Activated naive CD4-positive, alpha-beta T cell treated with anti-CD3 and anti-CD28 coated beads, Interleukin-2, amount 10 ng/mL, durations not matched to agents 7 days and 5 days (primary cell): ENCODE measurements around the gene CCDC148.

ENCODE experiments used
- CTCF ChIA-PET: fragments of 350-600 bp; sonication (Branson Sonifier 250); formaldehyde crosslinking; loops from one replicate; lab custom pipeline; 2021; ENCODE audit warnings: antibody characterized with exemption; lab: Charles Lee
- DNase-seq: peaks from one replicate; pipeline ENCODE4 v3.0.0-alpha.2; 2020
- H3K27ac Mint-ChIP-seq: one replicate; pipeline ENCODE4 v1.8.0; 2021; ENCODE audit warnings: mild to moderate bottlenecking, moderate library complexity, mixed read lengths
- H3K27me3 Mint-ChIP-seq: one replicate; pipeline ENCODE4 v1.8.0; 2021; ENCODE audit warnings: mild to moderate bottlenecking, mixed read lengths
- H3K36me3 Mint-ChIP-seq: one replicate; pipeline ENCODE4 v1.8.0; 2021; ENCODE audit warnings: mixed read lengths
- H3K4me1 Mint-ChIP-seq: one replicate; pipeline ENCODE4 v1.8.0; 2021; ENCODE audit warnings: mixed read lengths
- H3K4me3 Mint-ChIP-seq: one replicate; pipeline ENCODE4 v1.8.0; 2021; ENCODE audit warnings: mild to moderate bottlenecking, moderate library complexity, mixed read lengths
- H3K9me3 Mint-ChIP-seq: one replicate; pipeline ENCODE4 v1.8.0; 2021; ENCODE audit warnings: mixed read lengths

Gene CCDC148

DNA sequence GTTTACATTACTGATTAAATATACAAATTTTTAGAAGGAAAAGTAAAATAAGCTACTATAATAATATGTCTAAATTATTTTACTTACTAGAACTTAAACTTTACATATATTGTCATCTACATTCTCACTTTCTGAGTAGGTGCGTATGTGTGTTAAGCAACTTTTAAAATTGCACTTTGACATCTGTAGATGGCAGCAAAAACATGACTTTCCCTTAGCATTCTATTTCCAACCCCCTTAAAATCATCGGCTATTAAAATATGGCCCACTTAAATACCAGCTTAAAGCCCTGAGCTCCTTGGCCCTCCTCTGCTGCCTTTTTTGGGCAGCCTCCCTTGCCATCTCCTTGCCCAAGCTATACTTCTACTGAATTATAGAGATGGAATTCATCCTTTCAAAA is 276.9 kb downstream of the CCDC148 start:
- H3K27ac Mint-ChIP-seq: no peak overlapping the region
- no peaks in the 10 kb centered on the region for H3K36me3 Mint-ChIP-seq
- H3K9me3 Mint-ChIP-seq: no peaks in the 10 kb centered on the region
- CTCF ChIA-PET: interaction anchor here (0.6 to 2.8 kb wide), 11 partner anchors 8 to 877 kb away, joined by 3 to 41 read pairs (median 4); partner anchors contain the start of genes CCDC148 and PKP4
- H3K4me1 Mint-ChIP-seq: no peaks in the 10 kb centered on the region
- DNase-seq: no peak
- H3K4me3 Mint-ChIP-seq: no peak overlapping the region
- peaks cover 20% of the 10 kb centered on the region for H3K27me3 Mint-ChIP-seq

- Mint-ChIP-seq H3K4me1 (no peaks in the 10 kb centered on the region), H3K27me3 (peaks cover 20% of the 10 kb centered on the region), H3K4me3 (no peak overlapping the region), H3K27ac (no peak overlapping the region), H3K9me3 (no peaks in the 10 kb centered on the region), H3K36me3 (no peaks in the 10 kb centered on the region)
- no peak for DNase-seq
- CTCF ChIA-PET: interaction anchor here (0.9 to 2.8 kb wide), 4 partner anchors 567 to 591 kb away, joined by 3 to 41 read pairs (median 4); no protein-coding TSS in a partner anchor
These were observed 277.9 kb downstream of the CCDC148 start for GRCh38 chr2:158178646-158179045.

GRCh38 chr2:158174956-158175355 is 281.6 kb downstream of the CCDC148 start:
- no peak overlapping the region for H3K27ac Mint-ChIP-seq
- DNase-seq: no peak
- no peaks in the 10 kb centered on the region for H3K36me3 Mint-ChIP-seq
- CTCF ChIA-PET: interaction anchor here (1.2 kb wide), 1 partner anchor 571 kb away, joined by 3 read pairs; no protein-coding TSS in a partner anchor
- no peak overlapping the region for H3K4me3 Mint-ChIP-seq
- peaks cover 5% of the 10 kb centered on the region for H3K27me3 Mint-ChIP-seq
- no peaks in the 10 kb centered on the region for H3K9me3 Mint-ChIP-seq
- no peaks in the 10 kb centered on the region for H3K4me1 Mint-ChIP-seq

DNA sequence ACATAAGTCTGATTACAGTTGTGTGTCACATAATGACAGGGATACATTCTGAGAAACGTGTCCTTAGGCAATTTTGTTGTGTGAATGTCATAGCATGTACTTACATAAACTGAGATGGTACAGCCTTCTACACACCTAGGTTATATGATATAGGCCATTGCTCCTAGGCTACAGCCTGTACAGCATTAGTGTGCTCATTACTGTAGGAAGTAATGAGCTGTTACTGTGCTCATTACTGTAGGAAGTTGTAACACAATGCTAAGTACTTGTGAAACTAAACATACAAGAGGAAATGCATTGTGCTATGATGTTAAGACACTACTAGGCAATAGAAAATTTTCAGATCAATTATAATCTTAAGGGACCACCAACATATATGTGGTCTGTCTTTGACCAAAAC is 282.1 kb downstream of the CCDC148 start:
- H3K27ac Mint-ChIP-seq: no peak overlapping the region
- CTCF ChIA-PET: interaction anchor here (1.2 kb wide), 1 partner anchor 571 kb away, joined by 3 read pairs; no protein-coding TSS in a partner anchor
- H3K4me3 Mint-ChIP-seq: no peak overlapping the region
- H3K9me3 Mint-ChIP-seq: no peaks in the 10 kb centered on the region
- peaks cover 5% of the 10 kb centered on the region for H3K27me3 Mint-ChIP-seq
- no peak for DNase-seq
- no peaks in the 10 kb centered on the region for H3K36me3 Mint-ChIP-seq
- H3K4me1 Mint-ChIP-seq: no peaks in the 10 kb centered on the region

DNA sequence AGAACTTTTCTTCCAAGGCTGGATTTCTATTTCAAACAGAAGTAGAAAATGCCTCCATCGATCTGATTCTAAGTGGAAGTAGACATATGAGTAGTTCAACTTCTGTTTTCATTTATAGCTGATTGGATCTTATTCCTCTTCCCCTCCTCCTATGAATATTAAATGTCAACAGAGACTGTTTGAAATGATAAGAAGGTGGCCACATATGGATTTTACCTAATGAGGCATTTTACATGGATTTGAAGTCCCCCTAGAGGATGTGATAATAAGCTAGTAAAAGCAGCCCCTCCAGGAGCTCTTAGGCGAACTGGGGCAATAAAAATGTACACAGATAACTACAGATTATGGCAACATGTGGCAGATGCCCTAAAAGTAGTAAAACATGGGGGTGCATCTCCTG is 283.8 kb downstream of the CCDC148 start:
- CTCF ChIA-PET: interaction anchor here (1.3 kb wide), 1 partner anchor 581 kb away, joined by 3 read pairs; no protein-coding TSS in a partner anchor
- H3K4me3 Mint-ChIP-seq: no peak overlapping the region
- DNase-seq: no peak

DNA sequence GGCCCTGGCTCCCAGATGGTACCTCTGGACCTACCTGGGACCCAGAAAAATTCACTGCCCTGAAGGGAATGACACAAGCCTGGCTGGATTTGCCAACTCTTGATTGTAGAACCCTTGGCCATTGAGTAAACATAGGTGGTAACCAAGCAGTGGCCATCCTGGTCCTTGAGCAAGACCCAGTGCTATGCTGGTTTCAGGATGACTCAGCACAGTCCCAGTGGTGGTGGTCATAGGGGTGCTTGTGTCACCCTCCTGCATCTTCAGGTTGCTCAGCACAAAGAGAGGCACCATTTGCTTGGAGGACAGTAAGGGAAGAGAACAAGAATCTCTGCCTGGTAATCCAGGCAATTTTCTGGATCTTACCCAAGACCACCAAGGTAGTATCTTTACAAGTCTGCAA is 302.0 kb downstream of the CCDC148 start:
- DNase-seq: no peak
- CTCF ChIA-PET: no interaction called here
- Mint-ChIP-seq H3K4me3 (no peak overlapping the region), H3K4me1 (no peaks in the 10 kb centered on the region), H3K36me3 (no peaks in the 10 kb centered on the region), H3K9me3 (no peaks in the 10 kb centered on the region), H3K27me3 (peaks cover 3% of the 10 kb centered on the region), H3K27ac (no peak overlapping the region)

More for the DNA sequence above, 283.8 kb downstream of the CCDC148 start:
- no peak overlapping the region for H3K27ac Mint-ChIP-seq
- H3K9me3 Mint-ChIP-seq: no peaks in the 10 kb centered on the region
- H3K4me1 Mint-ChIP-seq: no peaks in the 10 kb centered on the region
- H3K27me3 Mint-ChIP-seq: peaks cover 10% of the 10 kb centered on the region
- H3K36me3 Mint-ChIP-seq: no peaks in the 10 kb centered on the region

DNA sequence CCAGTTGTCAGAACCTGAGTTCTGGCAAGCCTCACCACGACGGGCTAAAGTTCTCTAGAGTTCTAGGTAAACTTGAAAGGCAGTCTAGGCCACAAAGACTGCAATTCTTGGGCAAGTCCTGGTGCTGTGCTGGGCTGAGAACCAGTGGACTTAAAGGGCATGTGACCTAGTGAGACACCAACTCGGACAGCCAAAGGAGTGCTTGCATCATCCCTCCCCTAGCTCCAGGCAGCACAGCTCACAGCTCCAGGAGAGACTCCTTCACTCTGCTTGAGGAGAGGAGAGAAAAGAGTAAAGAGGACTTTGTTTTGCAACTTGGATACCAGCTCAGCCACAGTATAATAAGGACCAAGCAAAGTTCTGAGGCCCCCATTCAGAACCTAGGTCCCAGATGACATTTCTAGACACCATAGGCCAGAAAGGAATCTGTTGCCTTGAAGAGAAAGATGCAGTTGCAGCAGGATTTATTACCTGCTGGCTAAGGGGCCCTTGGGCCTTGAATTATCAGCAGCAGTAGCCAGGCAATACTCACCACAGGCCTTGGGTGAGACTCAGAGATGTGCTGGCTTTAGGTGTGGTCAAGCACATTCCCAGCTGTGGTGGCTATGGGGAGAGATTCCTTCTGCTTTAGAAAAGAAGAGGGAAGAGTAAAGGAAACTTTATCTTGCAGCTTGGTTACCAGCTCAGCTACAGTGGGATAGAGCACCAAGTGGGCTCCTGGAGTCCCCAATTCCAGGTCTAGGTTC is 303.1 kb downstream of the CCDC148 start:
- CTCF ChIA-PET: no interaction called here
- H3K4me3 Mint-ChIP-seq: no peak overlapping the region
- DNase-seq: no peak
- no peaks in the 10 kb centered on the region for H3K9me3 Mint-ChIP-seq
- H3K27me3 Mint-ChIP-seq: peaks cover 3% of the 10 kb centered on the region
- no peaks in the 10 kb centered on the region for H3K36me3 Mint-ChIP-seq
- no peaks in the 10 kb centered on the region for H3K4me1 Mint-ChIP-seq
- no peak overlapping the region for H3K27ac Mint-ChIP-seq

DNA sequence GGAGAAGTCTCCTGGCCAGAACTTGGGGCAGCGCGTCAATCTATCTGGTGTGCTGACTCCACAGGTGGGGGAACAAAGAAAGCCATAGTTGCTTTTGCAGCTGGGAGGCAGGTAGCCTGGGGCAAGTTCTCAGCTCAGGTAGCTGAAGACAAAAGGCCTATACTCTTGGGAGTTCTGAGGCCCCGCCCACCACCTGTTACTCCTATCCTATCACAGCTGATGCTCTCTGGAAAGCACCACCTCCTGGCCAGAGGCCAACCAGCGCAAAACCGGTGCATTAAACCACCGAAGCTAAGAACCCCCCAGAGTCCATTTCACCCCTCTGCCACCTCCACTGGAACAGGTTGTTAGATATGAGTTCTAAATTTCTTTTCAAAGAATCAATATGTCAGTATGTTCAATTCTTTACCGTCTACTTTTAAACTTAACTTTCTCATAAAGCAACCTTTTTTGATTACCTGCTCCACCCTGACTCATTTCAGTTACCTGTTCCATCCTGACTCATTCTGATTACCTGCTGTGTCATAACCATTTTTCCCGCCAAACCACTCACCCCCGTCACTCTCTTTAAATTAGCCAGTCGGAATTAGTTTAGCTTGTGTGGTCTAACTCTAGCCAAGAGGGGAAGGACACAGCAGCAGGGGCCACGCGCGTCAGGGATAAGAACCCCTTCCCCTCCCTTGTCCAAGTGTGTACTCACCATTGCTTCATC is 311.5 kb downstream of the CCDC148 start:
- H3K36me3 Mint-ChIP-seq: no peaks in the 10 kb centered on the region
- H3K4me1 Mint-ChIP-seq: no peaks in the 10 kb centered on the region
- no peak for DNase-seq
- no peak overlapping the region for H3K27ac Mint-ChIP-seq
- peaks cover 3% of the 10 kb centered on the region for H3K9me3 Mint-ChIP-seq
- H3K4me3 Mint-ChIP-seq: no peak overlapping the region
- no peaks in the 10 kb centered on the region for H3K27me3 Mint-ChIP-seq
- CTCF ChIA-PET: no interaction called here

DNA sequence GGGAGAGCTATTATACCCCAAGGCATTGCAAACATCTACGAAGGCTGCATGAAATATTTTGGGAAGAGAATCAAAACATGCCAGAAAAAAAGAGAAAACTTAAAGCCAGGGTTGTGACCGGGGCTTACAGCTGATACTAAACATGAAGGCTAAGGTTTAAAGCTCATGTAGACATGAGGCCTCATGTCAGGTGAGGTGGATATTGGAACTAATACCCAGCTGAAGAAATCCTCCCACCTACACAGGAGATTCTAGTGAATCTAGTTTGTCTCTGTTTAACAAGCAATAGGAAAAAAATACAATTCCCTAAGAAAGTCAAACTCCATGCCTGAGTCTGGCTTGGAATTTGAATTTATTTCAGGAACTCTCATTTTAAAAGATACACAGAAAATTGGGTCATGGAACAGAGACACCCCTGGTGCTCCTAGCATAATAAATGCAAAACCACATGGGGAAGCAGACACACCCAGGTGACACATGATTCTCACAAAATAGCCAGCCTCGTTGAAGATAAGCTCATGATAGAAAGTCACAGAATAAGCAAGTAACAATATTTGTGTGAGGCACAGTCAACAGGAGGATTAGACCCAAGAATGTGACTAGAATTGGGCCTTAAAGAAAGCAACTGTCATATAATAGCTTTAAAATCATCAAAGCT is 312.7 kb downstream of the CCDC148 start:
- no peaks in the 10 kb centered on the region for H3K27me3 Mint-ChIP-seq
- CTCF ChIA-PET: no interaction called here

DNA sequence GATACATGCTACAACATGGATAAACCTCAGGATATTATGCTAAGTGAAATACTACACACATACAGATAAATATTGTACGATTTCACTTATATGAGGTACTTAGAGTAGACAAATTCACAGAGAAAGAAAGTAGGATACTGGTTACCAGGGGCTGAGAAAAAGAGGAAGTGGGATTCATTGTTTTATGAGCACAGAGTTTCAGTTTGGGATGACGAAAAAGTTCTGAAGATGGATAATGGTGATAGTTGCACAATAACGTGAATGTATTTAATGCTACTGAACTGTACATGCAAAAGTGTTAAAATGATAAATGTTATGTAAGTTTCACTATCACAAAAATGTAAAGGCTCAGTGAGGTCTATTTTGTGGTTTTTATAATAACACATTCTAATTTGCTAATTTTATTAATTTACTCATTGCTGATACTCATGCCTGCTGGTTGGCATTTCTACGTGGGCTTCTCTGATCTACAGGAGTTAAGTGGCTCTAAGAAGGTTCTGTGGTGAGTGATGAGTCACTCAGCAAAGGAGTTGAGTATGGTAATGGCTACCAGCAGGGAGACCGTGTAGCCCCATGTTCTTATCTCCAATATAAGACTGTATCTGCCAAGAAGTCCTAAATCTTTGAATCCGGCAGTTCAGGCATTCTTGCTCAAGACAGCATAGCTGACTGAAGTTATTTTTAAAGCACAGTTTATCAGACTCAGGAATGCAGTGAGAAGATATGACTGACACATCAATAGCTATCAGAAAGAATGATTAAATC is 313.8 kb downstream of the CCDC148 start:
- H3K4me1 Mint-ChIP-seq: no peaks in the 10 kb centered on the region
- H3K4me3 Mint-ChIP-seq: no peak overlapping the region
- H3K27ac Mint-ChIP-seq: no peak overlapping the region
- H3K27me3 Mint-ChIP-seq: peaks cover 1% of the 10 kb centered on the region
- CTCF ChIA-PET: no interaction called here
- H3K9me3 Mint-ChIP-seq: peaks cover 3% of the 10 kb centered on the region
- no peak for DNase-seq
- H3K36me3 Mint-ChIP-seq: no peaks in the 10 kb centered on the region

More for the DNA sequence above, 312.7 kb downstream of the CCDC148 start:
- H3K9me3 Mint-ChIP-seq: peaks cover 3% of the 10 kb centered on the region
- no peak for DNase-seq
- H3K27ac Mint-ChIP-seq: no peak overlapping the region
- no peaks in the 10 kb centered on the region for H3K4me1 Mint-ChIP-seq
- no peak overlapping the region for H3K4me3 Mint-ChIP-seq
- H3K36me3 Mint-ChIP-seq: no peaks in the 10 kb centered on the region

DNA sequence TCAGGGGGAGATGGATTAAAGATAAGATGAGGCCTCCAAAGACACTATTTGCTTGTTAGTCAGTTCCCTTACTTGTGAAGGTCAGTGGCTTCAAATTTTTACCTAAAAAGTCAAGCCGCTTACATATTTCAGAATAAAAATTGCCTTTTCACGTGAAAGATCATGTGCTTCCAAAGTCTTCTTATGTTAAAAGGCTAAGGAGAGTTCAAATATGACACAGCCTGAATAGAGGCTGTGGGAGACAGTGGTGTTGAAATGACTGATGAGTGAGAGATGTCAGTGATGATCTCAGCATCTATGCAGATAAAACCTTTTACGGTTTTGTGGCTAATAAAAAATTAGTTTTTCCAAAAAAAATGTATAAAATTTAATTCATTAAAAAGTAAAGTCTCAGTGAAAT is 314.4 kb downstream of the CCDC148 start:
- H3K27me3 Mint-ChIP-seq: peaks cover 4% of the 10 kb centered on the region
- peaks cover 3% of the 10 kb centered on the region for H3K9me3 Mint-ChIP-seq
- H3K27ac Mint-ChIP-seq: no peak overlapping the region

GRCh38 chr2:158140201-158140600 is 316.4 kb downstream of the CCDC148 start:
- no peak overlapping the region for H3K27ac Mint-ChIP-seq
- H3K27me3 Mint-ChIP-seq: peaks cover 8% of the 10 kb centered on the region
- CTCF ChIA-PET: no interaction called here
- no peak for DNase-seq
- peaks cover under 1% of the 10 kb centered on the region for H3K9me3 Mint-ChIP-seq
- no peaks in the 10 kb centered on the region for H3K36me3 Mint-ChIP-seq
- H3K4me1 Mint-ChIP-seq: no peaks in the 10 kb centered on the region
- H3K4me3 Mint-ChIP-seq: no peak overlapping the region

More for the DNA sequence above, 314.4 kb downstream of the CCDC148 start:
- Mint-ChIP-seq H3K36me3 (no peaks in the 10 kb centered on the region), H3K4me3 (no peak overlapping the region), H3K4me1 (no peaks in the 10 kb centered on the region)
- no peak for DNase-seq
- CTCF ChIA-PET: no interaction called here

GRCh38 chr2:158138255-158138654 is 318.3 kb downstream of the CCDC148 start:
- Mint-ChIP-seq H3K9me3 (no peaks in the 10 kb centered on the region), H3K27me3 (peaks cover 8% of the 10 kb centered on the region), H3K27ac (no peak overlapping the region), H3K4me3 (no peak overlapping the region), H3K36me3 (no peaks in the 10 kb centered on the region), H3K4me1 (no peaks in the 10 kb centered on the region)
- CTCF ChIA-PET: no interaction called here
- DNase-seq: no peak

GRCh38 chr2:158135096-158135495 is 321.5 kb downstream of the CCDC148 start:
- Mint-ChIP-seq H3K27ac (no peak overlapping the region), H3K36me3 (no peaks in the 10 kb centered on the region), H3K27me3 (peaks cover 8% of the 10 kb centered on the region), H3K9me3 (no peaks in the 10 kb centered on the region), H3K4me3 (no peak overlapping the region), H3K4me1 (no peaks in the 10 kb centered on the region)
- no peak for DNase-seq
- CTCF ChIA-PET: no interaction called here
